ENCODE data around the gene GFER.
A peak's percentile ranks its signal among the peaks of the same experiment; 100 is the strongest.
"Not testable (repeated sequence)": the region's sequence is repeated elsewhere in the genome, so short reads cannot be mapped to it uniquely, and the experiment has no call there.

The GFER gene

DNA sequence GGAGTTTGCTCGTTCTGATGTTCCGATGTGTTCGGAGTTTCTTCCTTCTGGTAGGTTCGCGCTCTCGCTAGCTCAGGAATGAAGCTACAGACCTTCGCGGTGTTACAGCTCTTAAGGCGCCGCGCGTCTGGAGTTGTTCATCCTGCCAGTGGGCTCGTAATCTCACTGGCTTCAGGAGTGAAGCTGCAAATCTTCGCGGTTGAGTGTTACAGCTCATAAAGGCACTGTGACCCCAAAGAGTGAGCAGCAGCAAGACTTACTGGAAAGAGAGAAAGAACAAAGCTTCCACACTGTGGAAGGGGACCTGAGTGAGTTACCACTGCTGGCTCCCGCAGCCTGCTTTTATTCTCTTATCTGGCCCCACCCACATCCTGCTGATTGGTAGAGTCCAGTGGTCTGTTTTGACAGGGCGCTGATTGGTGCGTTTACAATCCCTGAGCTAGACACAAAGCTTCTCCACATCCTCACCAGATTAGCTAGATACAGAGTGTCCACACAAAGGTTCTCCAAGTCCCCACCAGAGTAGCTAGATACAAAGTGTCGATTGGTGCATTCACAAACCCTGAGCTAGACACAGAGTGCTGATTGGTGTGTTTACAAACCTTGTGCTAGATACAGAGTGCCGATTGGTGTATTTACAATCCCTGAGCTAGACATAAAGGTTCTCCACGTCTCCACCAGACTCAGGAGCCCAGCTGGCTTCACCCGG lies 26.4 kb upstream of the GFER start:
- not testable (repeated sequence) for DNase-seq (ENCODE audit: low read depth in 2 of 2)

DNA sequence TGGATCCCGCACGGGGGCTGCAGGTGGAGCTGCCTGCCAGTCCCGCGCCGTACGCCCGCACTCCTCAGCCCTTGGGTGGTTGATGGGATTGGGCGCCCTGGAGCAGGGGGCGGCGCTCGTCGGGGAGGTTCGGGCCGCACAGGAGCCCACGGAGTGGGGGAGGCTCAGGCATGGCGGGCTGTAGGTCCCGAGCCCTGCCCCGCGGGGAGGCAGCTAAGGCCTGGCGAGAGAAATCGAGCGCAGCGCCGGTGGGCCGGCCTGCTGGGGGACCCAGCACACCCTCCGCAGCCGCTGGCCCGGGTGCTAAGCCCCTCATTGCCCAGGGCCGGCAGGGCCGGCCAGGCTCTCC lies 25.9 kb upstream of the GFER start:
- DNase-seq (ENCODE audit: low read depth in 2 of 2), result not testable (repeated sequence)

DNA sequence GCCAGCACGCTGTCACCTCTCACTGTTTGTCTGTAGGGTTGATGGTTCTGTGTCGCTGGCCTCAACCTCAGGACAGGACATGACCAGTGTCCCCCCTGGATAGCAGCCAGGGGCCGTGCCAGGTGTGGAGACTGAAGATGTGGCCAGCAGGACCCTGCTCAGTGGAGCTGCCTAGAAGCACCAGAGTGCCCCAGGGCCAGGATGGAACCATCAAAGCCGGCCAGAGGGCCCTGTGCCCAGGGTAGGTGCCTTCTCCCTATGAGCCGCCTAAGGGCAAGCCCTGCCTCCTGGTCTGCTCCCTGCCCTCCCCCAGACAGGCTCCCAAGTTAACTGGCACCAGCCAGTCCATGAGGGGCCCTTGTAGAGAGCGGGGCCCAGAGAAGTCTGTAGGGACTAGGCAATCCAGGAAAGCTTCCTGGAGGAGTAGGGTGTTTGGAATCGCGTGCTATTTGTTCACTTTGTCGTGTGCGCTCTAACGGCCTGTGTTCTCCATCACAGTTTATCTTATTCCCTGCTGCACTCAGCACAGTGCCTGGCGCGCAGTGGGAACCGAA lies 25.2 kb upstream of the GFER start:
- no peak for DNase-seq (ENCODE audit: low read depth in 2 of 2)

GRCh38 chr16:1959269-1960039 lies 24.5 kb upstream of the GFER start, which contains the start of gene NDUFB10:
TSS of gene NDUFB10 (plus strand) at chr16:1959538. CDS start at chr16:1959625, 87 bp downstream.
- peak; percentile 90 to 91 for DNase-seq (ENCODE audit: low read depth in 2 of 2)

DNA sequence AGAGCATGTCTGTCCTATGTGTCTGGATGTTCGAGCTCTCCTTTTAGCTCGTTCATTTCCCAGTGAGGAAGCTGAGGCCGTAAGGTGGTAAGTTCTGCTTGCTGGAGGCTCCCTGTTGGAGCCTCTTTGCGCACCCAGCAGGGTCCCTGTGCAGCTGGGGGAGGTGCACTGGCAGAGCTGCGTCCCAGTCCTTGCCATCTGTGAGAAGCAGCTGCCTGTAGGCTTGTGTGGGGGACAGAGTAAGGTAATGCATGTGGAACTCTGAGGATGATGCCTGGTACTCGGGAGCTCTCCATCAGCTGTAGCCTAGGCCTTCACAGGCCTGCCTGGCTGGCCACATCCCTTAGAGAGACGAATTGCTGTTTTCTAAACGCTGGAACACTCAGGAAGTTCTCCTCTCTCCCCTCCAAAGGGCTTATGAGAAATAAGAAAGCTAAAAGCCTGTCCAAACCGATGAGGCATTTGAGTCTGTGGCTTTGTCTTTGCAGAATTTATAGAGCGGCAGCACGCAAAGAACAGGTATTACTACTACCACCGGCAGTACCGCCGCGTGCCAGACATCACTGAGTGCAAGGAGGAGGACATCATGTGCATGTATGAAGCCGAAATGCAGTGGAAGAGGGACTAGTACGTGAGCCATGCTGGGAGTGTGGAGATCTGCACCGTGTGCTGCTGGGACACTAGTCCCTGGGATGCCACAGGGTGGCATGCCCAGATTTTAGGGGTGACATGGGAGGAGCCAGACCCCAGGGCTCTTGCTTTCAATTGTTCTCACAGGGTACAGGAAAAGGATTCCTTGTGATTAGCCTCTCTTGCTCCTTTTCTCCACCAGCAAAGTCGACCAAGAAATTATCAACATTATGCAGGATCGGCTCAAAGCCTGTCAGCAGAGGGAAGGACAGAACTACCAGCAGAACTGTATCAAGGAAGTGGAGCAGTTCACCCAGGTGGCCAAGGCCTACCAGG lies 23.0 kb upstream of the GFER start:
- no peak for DNase-seq (ENCODE audit: low read depth in 2 of 2)

DNA sequence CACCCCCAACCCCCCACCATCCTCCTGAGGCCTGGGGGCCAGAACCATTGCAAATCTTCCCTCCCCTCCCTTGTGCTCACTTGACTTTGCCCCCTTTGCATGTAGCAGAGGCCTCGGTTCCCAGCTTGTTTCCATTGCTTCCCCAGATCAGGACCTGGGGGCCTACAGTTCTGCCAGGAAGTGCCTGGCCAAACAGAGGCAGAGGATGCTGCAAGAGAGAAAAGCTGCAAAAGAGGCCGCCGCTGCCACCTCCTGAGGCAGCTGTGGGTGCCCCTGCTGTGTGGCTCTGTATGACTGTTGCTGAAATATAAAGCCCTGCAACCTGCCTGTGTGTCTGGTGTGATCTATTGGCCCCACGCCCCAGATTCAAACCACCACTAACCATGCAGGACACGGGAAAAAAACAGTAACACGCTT lies 22.3 kb upstream of the GFER start:
- DNase-seq (ENCODE audit: low read depth in 2 of 2), result no peak

DNA sequence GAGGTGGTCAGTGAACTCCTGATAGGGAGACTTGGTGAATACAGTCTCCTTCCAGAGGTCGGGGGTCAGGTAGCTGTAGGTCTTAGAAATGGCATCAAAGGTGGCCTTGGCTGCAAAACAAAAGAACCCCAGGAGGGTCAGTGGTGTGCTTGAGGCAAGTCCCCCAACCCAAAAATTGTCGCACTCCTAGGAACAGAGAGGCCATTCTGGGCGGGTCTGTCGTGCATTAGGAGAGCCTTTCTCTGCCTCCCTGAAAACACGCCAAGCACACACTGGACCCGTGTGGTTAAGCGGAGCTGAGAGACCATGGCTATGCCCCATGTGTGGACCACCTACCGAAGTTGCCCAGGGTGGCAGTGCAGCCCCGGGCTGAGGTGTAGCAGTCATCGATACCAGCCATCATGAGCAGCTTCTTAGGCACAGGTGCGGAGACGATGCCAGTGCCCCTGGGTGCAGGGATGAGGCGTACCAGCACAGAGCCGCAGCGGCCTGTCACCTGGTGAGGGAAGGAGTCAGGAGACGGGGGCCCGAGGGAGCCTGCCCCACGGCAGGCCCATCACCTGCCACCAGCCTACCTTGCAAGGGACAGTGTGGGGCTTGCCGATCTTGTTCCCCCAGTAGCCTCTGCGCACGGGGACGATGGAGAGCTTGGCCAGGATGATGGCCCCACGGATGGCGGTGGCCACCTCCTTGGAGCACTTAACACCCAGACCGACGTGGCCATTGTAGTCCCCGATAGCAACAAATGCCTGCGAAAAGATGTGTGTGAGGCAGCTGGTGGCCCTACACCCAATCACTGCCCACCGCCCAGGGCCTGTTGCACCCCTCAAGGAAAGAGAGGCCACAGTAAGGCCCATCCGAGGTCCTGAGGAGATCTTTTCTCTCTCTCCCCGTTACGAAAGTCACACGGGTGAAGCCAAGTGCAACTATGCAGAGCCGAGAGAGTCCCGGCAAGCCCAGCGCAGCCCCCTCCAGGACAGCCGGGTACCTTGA lies 21.5 kb upstream of the GFER start:
- DNase-seq (ENCODE audit: low read depth in 2 of 2), result not testable (repeated sequence)

GRCh38 chr16:1963806-1964505 lies 20.0 kb upstream of the GFER start:
- DNase-seq (ENCODE audit: low read depth in 2 of 2), result no peak

DNA sequence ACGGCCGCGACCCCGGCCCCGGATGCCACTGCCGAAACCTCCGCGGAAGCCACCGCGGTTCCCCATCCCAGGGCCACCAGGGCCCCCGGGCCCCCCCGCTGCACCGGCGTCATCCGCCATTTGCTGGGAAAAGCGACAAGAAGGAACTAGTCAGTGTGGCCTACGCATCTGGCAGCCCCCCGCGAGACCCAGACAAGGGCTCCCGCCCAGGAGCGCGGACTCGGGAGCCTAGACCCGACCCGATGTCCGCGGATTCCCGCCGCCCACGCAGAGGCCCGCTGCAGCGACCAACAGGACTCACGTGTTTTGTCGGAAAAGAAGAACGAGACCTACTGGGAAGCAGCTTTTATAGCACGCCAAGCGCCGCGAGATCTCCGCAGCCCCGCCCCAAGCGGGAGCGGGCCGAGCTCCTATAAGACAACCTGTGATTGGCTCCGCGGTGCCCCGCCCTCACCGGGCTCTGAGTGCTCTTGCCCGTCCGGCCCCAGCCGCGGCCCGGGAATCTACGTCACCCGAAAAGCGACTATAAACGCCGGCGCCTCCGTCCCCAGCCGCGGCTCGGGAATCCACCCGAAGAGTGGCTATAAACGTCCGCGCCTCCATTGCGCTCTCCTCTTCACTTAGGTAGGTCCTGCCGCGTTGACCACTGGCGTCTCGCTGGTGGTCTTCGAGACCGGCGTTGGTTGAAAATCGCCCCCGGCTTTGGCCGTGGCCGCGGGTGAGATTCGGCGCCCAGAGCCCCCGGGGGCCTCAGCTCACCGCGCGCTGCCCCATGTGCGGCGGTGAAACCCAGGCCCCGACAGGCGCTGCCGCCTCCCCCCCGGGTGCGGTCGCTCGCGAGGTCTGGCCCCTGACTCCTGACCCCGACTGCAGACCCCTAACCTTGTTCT lies 19.2 kb upstream of the GFER start, which contains the start of gene RPS2:
RPS2 (minus strand) TSS at position 321 of the 890 bp plus-strand sequence; CDS start at position 120, 201 bp downstream.
- DNase-seq (ENCODE audit: low read depth in 2 of 2), result peak; percentile 94 to 99

GRCh38 chr16:1965396-1966001 lies 18.5 kb upstream of the GFER start:
- DNase-seq (ENCODE audit: low read depth in 2 of 2), result no peak

DNA sequence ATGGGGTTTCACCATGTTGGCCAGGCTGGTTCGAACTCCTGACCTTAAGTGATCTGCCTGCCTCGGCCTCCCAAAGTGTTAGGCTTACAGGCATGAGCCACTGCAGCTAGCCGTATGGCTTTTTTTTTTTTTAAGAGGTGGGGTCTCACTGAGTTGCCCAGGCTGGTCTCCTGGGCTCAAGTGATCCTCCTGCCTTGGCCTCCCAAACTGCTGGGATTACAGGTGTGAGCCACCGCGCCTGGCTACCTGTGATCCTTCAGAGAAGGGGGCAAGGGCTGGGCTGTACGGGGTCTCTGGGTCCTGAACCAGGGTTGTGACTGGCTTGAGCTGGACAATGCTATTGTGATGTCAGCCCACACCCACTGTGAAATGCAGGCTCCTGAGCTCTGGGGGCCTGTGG lies 17.5 kb upstream of the GFER start, which contains the start of gene RNF151:
RNF151 (plus strand) TSS at position 397 of the 400 bp plus-strand sequence. CDS start 26 bp downstream, outside the sequence.
- no peak for DNase-seq (ENCODE audit: low read depth in 2 of 2)

- DNase-seq (ENCODE audit: low read depth in 2 of 2), result no peak
Measured at GRCh38 chr16:1968146-1968953, 15.6 kb upstream of the GFER start.

GRCh38 chr16:1971796-1972489 lies 12.1 kb upstream of the GFER start, which contains the start of gene TBL3:
TSS of gene TBL3 (plus strand) at chr16:1972053. CDS start at chr16:1972165, 112 bp downstream.
- DNase-seq (ENCODE audit: low read depth in 2 of 2), result peak; percentile 91 to 95

DNA sequence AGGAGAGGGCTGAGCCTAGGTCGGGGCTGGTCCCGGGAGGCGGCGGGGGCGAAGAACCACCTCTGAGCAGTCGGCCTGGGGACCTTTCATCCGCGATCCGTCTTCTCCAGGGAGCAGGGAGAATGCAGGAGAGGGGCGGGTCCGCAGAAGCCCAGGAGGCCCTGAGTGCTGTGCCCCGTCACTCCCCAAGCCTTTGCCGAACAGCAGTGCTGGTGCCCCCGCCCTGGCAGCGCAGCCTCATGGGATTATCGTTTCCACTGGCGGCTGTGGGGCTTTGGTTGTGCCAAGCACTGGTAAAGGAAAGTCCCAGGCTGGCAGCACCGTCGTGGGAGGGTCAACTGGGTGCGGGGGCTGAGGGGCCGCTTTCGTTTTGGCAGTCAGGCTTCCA lies 11.5 kb upstream of the GFER start:
- DNase-seq (ENCODE audit: low read depth in 2 of 2), result no peak

- DNase-seq (ENCODE audit: low read depth in 2 of 2), result no peak
Measured at GRCh38 chr16:1973461-1974156, 10.4 kb upstream of the GFER start.
